ENCODE results near the gene IDUA. TPM values are rescaled to one million over a fixed set of nuclear protein-coding genes. Genes with fewer than 3 reads are reported as not detected.

The IDUA gene
- total RNA-seq, 1 donor from 2014 or later: 9.0 TPM

- no peak for TF ChIP-seq CTCF (IDR thresholded peaks at IDR 0.05; ENCODE audit: borderline replicate concordance)
- Histone ChIP-seq H3K4me1 (peaks cover 38% of the 10 kb centered on the region), H3K27ac (replicated peaks) (no peak overlapping the region), H3K9me3 (replicated peaks) (no peaks in the 10 kb centered on the region), H3K4me3 (no peak overlapping the region), H3K36me3 (peaks cover 25% of the 10 kb centered on the region), H3K27me3 (ENCODE audit: low read depth) (peaks cover 14% of the 10 kb centered on the region)
- no peak for DNase-seq
- intact Hi-C loops (cut with micrococcal nuclease): no loop called here
Measured at GRCh38 chr4:968621-969394, 18.0 kb upstream of the IDUA start.

- Histone ChIP-seq H3K36me3 (peaks cover 20% of the 10 kb centered on the region), H3K27ac (replicated peaks) (no peak overlapping the region), H3K9me3 (replicated peaks) (no peaks in the 10 kb centered on the region), H3K27me3 (ENCODE audit: low read depth) (peaks cover 14% of the 10 kb centered on the region), H3K4me1 (peaks cover 42% of the 10 kb centered on the region), H3K4me3 (no peak overlapping the region)
- intact Hi-C loops (cut with micrococcal nuclease): no loop called here
- no peak for TF ChIP-seq CTCF (IDR thresholded peaks at IDR 0.05; ENCODE audit: borderline replicate concordance)
- DNase-seq: no peak
Measured at GRCh38 chr4:970046-970745, 16.6 kb upstream of the IDUA start.

GRCh38 chr4:970854-971520 lies 15.9 kb upstream of the IDUA start:
- no peaks in the 10 kb centered on the region for H3K9me3 ChIP-seq (replicated peaks)
- TF ChIP-seq CTCF (IDR thresholded peaks at IDR 0.05; ENCODE audit: borderline replicate concordance): no peak
- peaks cover 12% of the 10 kb centered on the region for H3K36me3 ChIP-seq
- DNase-seq: no peak
- H3K4me1 ChIP-seq: peaks cover 42% of the 10 kb centered on the region
- intact Hi-C loops (cut with micrococcal nuclease): no loop called here
- H3K4me3 ChIP-seq: no peak overlapping the region
- peaks cover 14% of the 10 kb centered on the region for H3K27me3 ChIP-seq (ENCODE audit: low read depth)
- H3K27ac ChIP-seq (replicated peaks): no peak overlapping the region

- H3K27ac ChIP-seq (replicated peaks): no peak overlapping the region
- H3K4me3 ChIP-seq: peak overlapping the region; percentile 90
- peaks cover 14% of the 10 kb centered on the region for H3K27me3 ChIP-seq (ENCODE audit: low read depth)
- H3K36me3 ChIP-seq: peaks cover 3% of the 10 kb centered on the region
- H3K9me3 ChIP-seq (replicated peaks): no peaks in the 10 kb centered on the region
- no peak for TF ChIP-seq CTCF (IDR thresholded peaks at IDR 0.05; ENCODE audit: borderline replicate concordance)
- intact Hi-C loops (cut with micrococcal nuclease): no loop called here
- peaks cover 42% of the 10 kb centered on the region for H3K4me1 ChIP-seq
- no peak for DNase-seq
Measured at GRCh38 chr4:971666-972500, 15.0 kb upstream of the IDUA start.
